Tibial nerve (tissue), 4 donors: Measurements from ENCODE around the gene SOS1. TPM values are rescaled to one million over a fixed set of nuclear protein-coding genes. Genes with fewer than 3 reads are reported as not detected.

Experiments
- DNase-seq, 2 donors: peaks; one replicate each; pipeline ENCODE4 v3.0.0-alpha.2; 2019; ENCODE audit warnings: low spot score in 2 of 2
- H3K27ac ChIP-seq, 4 donors: fragments of 200-600 bp; sonication (generic) in 3 of 4; one replicate each; pipeline ENCODE4 v1.5.1; 2017 to 2019; ENCODE audit warnings: mild to moderate bottlenecking in 1 of 4
- H3K27me3 ChIP-seq, 2 donors: fragments of 200-600 bp; sonication (generic) in 1 of 2; one replicate each; pipeline versions ENCODE4 v1.5.1 to v1.6.0; 2017 to 2019
- H3K36me3 ChIP-seq, 3 donors: fragments of 200-600 bp; sonication (generic); one replicate each; pipeline ENCODE4 v1.5.1; 2018 to 2019
- H3K4me1 ChIP-seq, 4 donors: fragments of 200-600 bp; sonication (generic) in 3 of 4; one replicate each; pipeline ENCODE4 v1.5.1; 2017 to 2019
- H3K4me3 ChIP-seq, 4 donors: fragments of 200-600 bp; sonication (generic) in 3 of 4; one replicate each; pipeline ENCODE4 v1.5.1; 2017 to 2019; ENCODE audit warnings: mild to moderate bottlenecking in 1 of 4, moderate library complexity in 1 of 4
- H3K9me3 ChIP-seq, 4 donors: fragments of 200-600 bp; sonication (generic) in 3 of 4; one replicate each; pipeline ENCODE4 v1.5.1; 2017 to 2019
- CTCF ChIP-seq, 5 experiments: fragments of 200-600 bp in 3 of 5; fragments of 450-650 bp in 2 of 5; sonication (generic) in 3 of 5; IDR thresholded peaks; one replicate each; pipeline ENCODE4 v1.5.1; 2016 to 2019; ENCODE audit warnings: antibody characterized with exemption in 5 of 5, mild to moderate bottlenecking in 3 of 5, moderate library complexity in 2 of 5
- EP300 ChIP-seq, 2 donors: sonication (generic); formaldehyde crosslinking; IDR thresholded peaks; one replicate each; pipeline ENCODE4 v1.6.1; 2017; ENCODE audit warnings: antibody characterized with exemption in 2 of 2, mild to moderate bottlenecking in 1 of 2
- POLR2A ChIP-seq, 2 donors: fragments of 450-650 bp; IDR thresholded peaks; one replicate each; pipeline ENCODE4 v1.6.1; 2017; ENCODE audit warnings: antibody characterized with exemption in 2 of 2, mild to moderate bottlenecking in 2 of 2, moderate library complexity in 2 of 2
- WGBS, 2 donors: methylation state at CpG; one replicate each; pipeline ENCODE4 v1.1.5; 2018; 5-methylcytosine and 5-hydroxymethylcytosine counted together
- total RNA-seq, 4 donors: library from RNA; depleted of rRNA; stranded (reverse); fragments of >200 nt; gene quantifications; one replicate each; pipeline ENCODE4 v1.1.0, GENCODE V29; 2016

The SOS1 gene
- total RNA-seq, 4 donors from 2014 or later, result 18.6 to 27.3 (median 23.4) TPM

GRCh38 chr2:39069136-39069515 lies 51.7 kb downstream of the SOS1 start:
- Histone ChIP-seq H3K27me3 (no peaks in the 10 kb centered on the region), H3K4me3 (no peak overlapping the region), H3K36me3 (peaks cover 0 to 5% (median 0%) of the 10 kb centered on the region in 3 donors), H3K27ac (no peak overlapping the region), H3K9me3 (no peaks in the 10 kb centered on the region), H3K4me1 (peaks cover 0 to 21% (median 0%) of the 10 kb centered on the region in 4 donors)
- 92 to 95% methylated on average over 3 of the region's 3 CpGs for WGBS, 2 donors
- no peak for TF ChIP-seq EP300 (IDR thresholded peaks at IDR 0.05)
- no peak for TF ChIP-seq POLR2A (IDR thresholded peaks at IDR 0.05)
- no peak for TF ChIP-seq CTCF (IDR thresholded peaks at IDR 0.05)
- no peak for DNase-seq

GRCh38 chr2:39068299-39069135 lies 52.3 kb downstream of the SOS1 start:
- H3K9me3 ChIP-seq, result no peaks in the 10 kb centered on the region
- no peak overlapping the region for H3K27ac ChIP-seq
- WGBS, 2 donors, result 88 to 90% methylated on average over 1 of the region's 1 CpG
- peaks cover 0 to 20% (median 0%) of the 10 kb centered on the region in 4 donors for H3K4me1 ChIP-seq
- DNase-seq, result no peak
- H3K27me3 ChIP-seq, result no peaks in the 10 kb centered on the region
- H3K36me3 ChIP-seq, result peaks cover 0 to 5% (median 0%) of the 10 kb centered on the region in 3 donors
- H3K4me3 ChIP-seq, result no peak overlapping the region
- no peak for TF ChIP-seq CTCF (IDR thresholded peaks at IDR 0.05)
- TF ChIP-seq EP300 (IDR thresholded peaks at IDR 0.05), result no peak
- no peak for TF ChIP-seq POLR2A (IDR thresholded peaks at IDR 0.05)

- DNase-seq, result no peak
- TF ChIP-seq EP300 (IDR thresholded peaks at IDR 0.05), result no peak
- TF ChIP-seq POLR2A (IDR thresholded peaks at IDR 0.05), result no peak
- no peak for TF ChIP-seq CTCF (IDR thresholded peaks at IDR 0.05)
- no peak overlapping the region for H3K4me3 ChIP-seq
- peaks cover 0 to 5% (median 0%) of the 10 kb centered on the region in 3 donors for H3K36me3 ChIP-seq
- peaks cover 0 to 3% (median 0%) of the 10 kb centered on the region in 4 donors for H3K4me1 ChIP-seq
- H3K27ac ChIP-seq, result no peak overlapping the region
- no peaks in the 10 kb centered on the region for H3K9me3 ChIP-seq
- H3K27me3 ChIP-seq, result no peaks in the 10 kb centered on the region
Measured at GRCh38 chr2:39065616-39066015, 55.2 kb downstream of the SOS1 start.

GRCh38 chr2:39062320-39062719 lies 58.5 kb downstream of the SOS1 start:
- no peak for DNase-seq
- Histone ChIP-seq H3K27ac (no peak overlapping the region), H3K4me3 (no peak overlapping the region), H3K9me3 (no peaks in the 10 kb centered on the region), H3K4me1 (no peaks in the 10 kb centered on the region), H3K27me3 (no peaks in the 10 kb centered on the region), H3K36me3 (peaks cover 0 to 5% (median 0%) of the 10 kb centered on the region in 3 donors)
- 84 to 88% methylated on average over 6 of the region's 6 CpGs for WGBS, 2 donors
- no peak for TF ChIP-seq POLR2A (IDR thresholded peaks at IDR 0.05)
- TF ChIP-seq EP300 (IDR thresholded peaks at IDR 0.05), result no peak
- no peak for TF ChIP-seq CTCF (IDR thresholded peaks at IDR 0.05)

- H3K27ac ChIP-seq, result no peak overlapping the region
- no peak overlapping the region for H3K4me3 ChIP-seq
- no peak for DNase-seq
- H3K9me3 ChIP-seq, result no peaks in the 10 kb centered on the region
- H3K36me3 ChIP-seq, result peaks cover 0 to 5% (median 0%) of the 10 kb centered on the region in 3 donors
- TF ChIP-seq EP300 (IDR thresholded peaks at IDR 0.05) (no peak), POLR2A (IDR thresholded peaks at IDR 0.05) (no peak), CTCF (IDR thresholded peaks at IDR 0.05) (no peak)
- no peaks in the 10 kb centered on the region for H3K4me1 ChIP-seq
- H3K27me3 ChIP-seq, result no peaks in the 10 kb centered on the region
- 79 to 82% methylated on average over 4 of the region's 4 CpGs for WGBS, 2 donors
Measured at GRCh38 chr2:39061280-39061679, 59.6 kb downstream of the SOS1 start.
